ENCODE data around the gene CPO.

- TF ChIP-seq EZH2 (IDR thresholded peaks at IDR 0.05) = no peak
- TF ChIP-seq POLR2AphosphoS5 (IDR thresholded peaks at IDR 0.05; ENCODE audit: borderline replicate concordance, low read depth, low read length) = no peak
- TF ChIP-seq FOXP2 (optimal IDR thresholded peaks at IDR 0.05; ENCODE audit: control extremely low read depth, extremely low read length, insufficient read depth) = no peak
Measured at GRCh38 chr2:206939340-206939739, at the start of gene CPO.

Data from SK-N-MC (cell line).